Measurements from ENCODE around the gene CATSPERB. TPM values are rescaled to one million over a fixed set of nuclear protein-coding genes. Genes with fewer than 3 reads are reported as not detected.
"Not testable (repeated sequence)": the region's sequence is repeated elsewhere in the genome, so short reads cannot be mapped to it uniquely, and the experiment has no call there.

The CATSPERB gene
- total RNA-seq, 4 donors from 2014 or later = 1.2 to 5.1 (median 3.8) TPM; not detected in 1

- intact Hi-C loops (cut with DNase I; ENCODE audit: low total_unique reads) = no loop called here
- Histone ChIP-seq H3K4me1 (no peaks in the 10 kb centered on the region), H3K4me3 (no peak overlapping the region), H3K36me3 (no peaks in the 10 kb centered on the region), H3K9me3 (no peaks in the 10 kb centered on the region), H3K27me3 (no peaks in the 10 kb centered on the region), H3K27ac (no peak overlapping the region)
- no peak for TF ChIP-seq EP300 (IDR thresholded peaks at IDR 0.05; ENCODE audit: low read depth)
- TF ChIP-seq, protein P1, sequence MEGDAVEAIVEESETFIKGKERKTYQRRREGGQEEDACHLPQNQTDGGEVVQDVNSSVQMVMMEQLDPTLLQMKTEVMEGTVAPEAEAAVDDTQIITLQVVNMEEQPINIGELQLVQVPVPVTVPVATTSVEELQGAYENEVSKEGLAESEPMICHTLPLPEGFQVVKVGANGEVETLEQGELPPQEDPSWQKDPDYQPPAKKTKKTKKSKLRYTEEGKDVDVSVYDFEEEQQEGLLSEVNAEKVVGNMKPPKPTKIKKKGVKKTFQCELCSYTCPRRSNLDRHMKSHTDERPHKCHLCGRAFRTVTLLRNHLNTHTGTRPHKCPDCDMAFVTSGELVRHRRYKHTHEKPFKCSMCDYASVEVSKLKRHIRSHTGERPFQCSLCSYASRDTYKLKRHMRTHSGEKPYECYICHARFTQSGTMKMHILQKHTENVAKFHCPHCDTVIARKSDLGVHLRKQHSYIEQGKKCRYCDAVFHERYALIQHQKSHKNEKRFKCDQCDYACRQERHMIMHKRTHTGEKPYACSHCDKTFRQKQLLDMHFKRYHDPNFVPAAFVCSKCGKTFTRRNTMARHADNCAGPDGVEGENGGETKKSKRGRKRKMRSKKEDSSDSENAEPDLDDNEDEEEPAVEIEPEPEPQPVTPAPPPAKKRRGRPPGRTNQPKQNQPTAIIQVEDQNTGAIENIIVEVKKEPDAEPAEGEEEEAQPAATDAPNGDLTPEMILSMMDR (IDR thresholded peaks at IDR 0.05) = no peak
- no peak for TF ChIP-seq POLR2A (IDR thresholded peaks at IDR 0.05)
- no peak for TF ChIP-seq POLR2AphosphoS5 (IDR thresholded peaks at IDR 0.05)
- WGBS, 2 donors (ENCODE audit: low coverage in 1 of 2) = 78 to 100% methylated on average over 1 to 3 of the region's 3 CpGs
- in situ Hi-C loops (cut with MboI; ENCODE audit: low pct_ligation_motif_present in 1 of 4, low pct_unique_long_range_greater_than_20kb in 1 of 4, low sequenced_read_pairs in 3 of 4) = no loop called here
- DNase-seq = no peak
Measured at GRCh38 chr14:91548108-91548507, 183.8 kb downstream of the CATSPERB start.

DNA sequence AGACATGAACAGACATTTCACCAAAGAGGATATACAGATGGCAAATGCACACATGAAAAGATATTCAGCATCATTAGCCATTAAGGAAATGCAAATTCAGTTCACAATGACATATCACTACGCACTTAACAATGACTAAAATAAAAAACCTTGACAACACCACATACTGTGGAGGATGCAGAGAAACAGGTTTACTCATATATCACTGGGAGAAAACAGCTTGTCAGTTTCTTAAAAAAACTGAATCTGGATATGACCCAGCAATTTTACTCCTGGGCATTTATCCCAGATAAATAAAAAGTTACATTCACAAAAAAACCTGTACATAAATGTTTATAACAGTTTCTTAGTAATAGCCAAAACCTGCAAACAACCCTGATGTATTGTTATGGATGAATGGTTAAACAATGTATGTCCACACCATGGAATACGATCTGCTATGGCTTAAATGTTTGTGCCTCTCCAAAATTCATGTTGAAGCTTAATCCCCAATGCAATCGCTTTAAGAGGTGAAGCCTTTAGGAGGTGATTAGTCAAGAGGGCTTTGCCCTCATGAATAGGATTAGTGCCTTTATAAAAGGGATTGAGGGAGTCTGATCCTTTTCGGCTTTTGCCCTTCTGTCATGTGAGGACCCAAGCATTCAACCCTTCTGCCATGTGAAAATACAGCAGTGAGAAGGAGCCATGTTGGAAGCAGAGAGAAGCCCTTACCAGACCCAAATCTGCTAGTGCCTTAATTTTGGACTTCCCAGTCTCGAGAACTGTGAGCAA lies 185.8 kb downstream of the CATSPERB start:
- TF ChIP-seq POLR2AphosphoS5 (IDR thresholded peaks at IDR 0.05) = no peak
- TF ChIP-seq, protein P1 (IDR thresholded peaks at IDR 0.05) = no peak
- TF ChIP-seq POLR2A (IDR thresholded peaks at IDR 0.05) = no peak
- Histone ChIP-seq H3K27ac (no peak overlapping the region), H3K4me1 (no peaks in the 10 kb centered on the region), H3K9me3 (peaks cover 6 to 10% of the 10 kb centered on the region in 2 donors), H3K27me3 (no peaks in the 10 kb centered on the region), H3K4me3 (no peak overlapping the region), H3K36me3 (no peaks in the 10 kb centered on the region)
- in situ Hi-C loops (cut with MboI; ENCODE audit: low pct_ligation_motif_present in 1 of 4, low pct_unique_long_range_greater_than_20kb in 1 of 4, low sequenced_read_pairs in 3 of 4) = no loop called here
- DNase-seq = no peak
- intact Hi-C loops (cut with DNase I; ENCODE audit: low total_unique reads) = no loop called here
- 58 to 65% methylated on average over 5 of the region's 5 CpGs for WGBS, 2 donors (ENCODE audit: low coverage in 1 of 2)

DNA sequence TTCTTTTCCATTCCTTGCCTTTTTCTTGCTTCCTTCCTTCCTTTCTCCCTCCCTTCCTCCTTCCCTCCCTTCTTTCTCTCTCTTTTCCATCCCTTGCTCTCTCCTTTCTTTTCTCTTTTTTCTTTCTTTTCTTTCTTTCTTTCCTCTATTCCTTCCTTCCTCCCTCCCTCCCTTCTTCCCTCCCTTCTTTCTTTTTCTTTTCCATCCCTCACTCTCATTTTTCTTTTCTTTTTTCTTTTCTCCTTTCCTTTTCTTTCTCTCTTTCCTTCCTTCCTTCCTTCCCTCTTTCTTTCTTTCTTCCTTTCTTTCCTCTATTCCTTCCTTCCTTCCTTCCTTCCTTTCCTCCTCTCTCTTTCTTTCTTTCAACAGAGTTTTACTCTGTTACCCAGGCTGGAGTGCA lies 186.7 kb downstream of the CATSPERB start:
- no peaks in the 10 kb centered on the region for H3K27me3 ChIP-seq
- no peak overlapping the region for H3K4me3 ChIP-seq
- in situ Hi-C loops (cut with MboI; ENCODE audit: low pct_ligation_motif_present in 1 of 4, low pct_unique_long_range_greater_than_20kb in 1 of 4, low sequenced_read_pairs in 3 of 4) = no loop called here
- peaks cover 6 to 10% of the 10 kb centered on the region in 2 donors for H3K9me3 ChIP-seq
- no peak overlapping the region for H3K27ac ChIP-seq
- no peak for DNase-seq
- H3K36me3 ChIP-seq = no peaks in the 10 kb centered on the region
- no peaks in the 10 kb centered on the region for H3K4me1 ChIP-seq
- intact Hi-C loops (cut with DNase I; ENCODE audit: low total_unique reads) = no loop called here
- no peak for TF ChIP-seq POLR2A (IDR thresholded peaks at IDR 0.05)
- no peak for TF ChIP-seq EP300 (IDR thresholded peaks at IDR 0.05; ENCODE audit: low read depth)
- TF ChIP-seq POLR2AphosphoS5 (IDR thresholded peaks at IDR 0.05) = no peak
- TF ChIP-seq, protein P1 (IDR thresholded peaks at IDR 0.05) = no peak

- H3K4me1 ChIP-seq = no peaks in the 10 kb centered on the region
- DNase-seq = no peak
- no peak overlapping the region for H3K4me3 ChIP-seq
- WGBS, 2 donors (ENCODE audit: low coverage in 1 of 2) = 93% methylated on average over 3 of the region's 3 CpGs; no CpG with 5 or more reads in 1 of the 2 donors
- in situ Hi-C loops (cut with MboI; ENCODE audit: low pct_ligation_motif_present in 1 of 4, low pct_unique_long_range_greater_than_20kb in 1 of 4, low sequenced_read_pairs in 3 of 4) (no loop called here), intact Hi-C loops (cut with DNase I; ENCODE audit: low total_unique reads) (no loop called here)
- no peak overlapping the region for H3K27ac ChIP-seq
- TF ChIP-seq, protein P1 (IDR thresholded peaks at IDR 0.05) = no peak
- TF ChIP-seq EP300 (IDR thresholded peaks at IDR 0.05; ENCODE audit: low read depth) = no peak
- TF ChIP-seq POLR2AphosphoS5 (IDR thresholded peaks at IDR 0.05) = no peak
- no peak for TF ChIP-seq POLR2A (IDR thresholded peaks at IDR 0.05)
- no peaks in the 10 kb centered on the region for H3K9me3 ChIP-seq
- no peaks in the 10 kb centered on the region for H3K36me3 ChIP-seq
- H3K27me3 ChIP-seq = peaks cover 5% of the 10 kb centered on the region
Measured at GRCh38 chr14:91536327-91536726, 195.6 kb downstream of the CATSPERB start.

- WGBS, 2 donors (ENCODE audit: low coverage in 1 of 2) = 77 to 82% methylated on average over 4 to 5 of the region's 5 CpGs
- H3K9me3 ChIP-seq; H3K4me1 ChIP-seq; H3K27me3 ChIP-seq; intact Hi-C loops (cut with DNase I; ENCODE audit: low total_unique reads); H3K4me3 ChIP-seq; in situ Hi-C loops (cut with MboI; ENCODE audit: low pct_ligation_motif_present in 1 of 4, low pct_unique_long_range_greater_than_20kb in 1 of 4, low sequenced_read_pairs in 3 of 4); DNase-seq; H3K36me3 ChIP-seq; H3K27ac ChIP-seq: not testable (repeated sequence)
Measured at GRCh38 chr14:91534059-91534458, 197.8 kb downstream of the CATSPERB start.

All from transverse colon (tissue), 4 donors.